SW480 (cell line): Measurements from ENCODE around the gene DENND1A.
"Not testable (repeated sequence)": the region's sequence is repeated elsewhere in the genome, so short reads cannot be mapped to it uniquely, and the experiment has no call there.

Experiments used
- DNase-seq: peaks from one replicate; pipeline ENCODE4 v3.0.0-alpha.2; 2016; ENCODE audit warnings: low spot score

Gene DENND1A

GRCh38 chr9:123815856-123816255 is 114.1 kb downstream of the DENND1A start:
- DNase-seq: not testable (repeated sequence)

GRCh38 chr9:123814496-123814895 is 115.4 kb downstream of the DENND1A start:
- DNase-seq: no peak

GRCh38 chr9:123812984-123813383 is 116.9 kb downstream of the DENND1A start:
- no peak for DNase-seq

DNA sequence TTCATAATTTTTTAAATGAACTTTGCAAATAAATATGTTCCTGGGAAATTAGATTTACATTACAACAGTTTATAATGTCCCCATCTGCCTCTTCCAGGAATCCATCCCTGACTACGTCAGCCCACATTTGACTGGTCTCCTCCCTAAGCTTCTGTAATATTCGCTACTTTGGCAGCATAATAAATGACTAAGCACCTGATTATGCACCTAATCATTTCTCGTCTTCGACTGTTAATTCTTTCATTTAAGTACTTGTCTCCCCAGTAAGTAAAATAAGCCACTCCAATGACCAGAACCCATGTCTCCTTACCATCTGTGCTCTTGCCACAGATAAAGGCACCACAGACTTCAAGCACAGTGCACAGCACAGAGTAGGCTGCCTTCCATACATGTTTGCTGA is 122.7 kb downstream of the DENND1A start:
- DNase-seq: no peak

- no peak for DNase-seq
Measured at GRCh38 chr9:123806829-123807228, 123.1 kb downstream of the DENND1A start.

GRCh38 chr9:123798195-123798594 is 131.7 kb downstream of the DENND1A start:
- DNase-seq: no peak

- no peak for DNase-seq
Measured at GRCh38 chr9:123796618-123797484, 133.1 kb downstream of the DENND1A start.

DNA sequence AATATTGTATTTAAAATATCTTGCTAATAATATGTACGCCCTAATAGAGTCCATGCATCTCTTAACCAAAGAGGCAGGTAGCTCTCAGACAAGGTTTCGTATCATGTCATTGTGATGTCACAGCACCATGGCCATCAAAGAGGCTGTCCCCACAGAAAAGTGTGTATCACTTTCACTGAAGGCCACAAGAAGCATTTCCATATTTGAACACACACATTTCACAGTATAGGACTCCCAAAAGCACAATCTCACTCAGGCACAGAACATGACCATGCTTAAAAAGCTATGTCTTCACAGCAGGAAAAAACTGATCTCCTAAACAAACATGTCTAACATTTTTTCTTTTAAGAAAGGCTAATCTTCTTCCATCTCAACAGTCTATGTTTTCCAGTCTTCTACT is 133.8 kb downstream of the DENND1A start:
- DNase-seq: no peak

GRCh38 chr9:123795336-123795735 is 134.6 kb downstream of the DENND1A start:
- DNase-seq: no peak

DNA sequence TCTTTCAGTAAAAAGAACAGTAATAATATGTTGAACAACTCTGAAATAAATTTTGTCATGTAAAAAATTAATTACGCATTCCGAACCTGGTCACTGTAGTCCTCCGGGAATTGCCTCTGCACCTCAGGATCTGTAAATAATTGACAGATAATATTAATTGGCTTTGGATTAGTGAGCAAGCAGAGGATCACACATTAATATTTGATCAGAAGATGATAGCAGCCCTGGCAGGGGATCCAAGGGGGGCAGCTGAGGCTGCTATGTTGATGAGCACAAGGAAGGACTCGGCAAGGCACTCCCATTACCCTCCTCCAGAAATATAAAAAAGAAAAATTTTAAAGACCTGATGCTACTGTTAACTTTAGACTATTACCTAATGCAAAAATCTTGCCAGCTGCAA is 137.4 kb downstream of the DENND1A start:
- no peak for DNase-seq

DNA sequence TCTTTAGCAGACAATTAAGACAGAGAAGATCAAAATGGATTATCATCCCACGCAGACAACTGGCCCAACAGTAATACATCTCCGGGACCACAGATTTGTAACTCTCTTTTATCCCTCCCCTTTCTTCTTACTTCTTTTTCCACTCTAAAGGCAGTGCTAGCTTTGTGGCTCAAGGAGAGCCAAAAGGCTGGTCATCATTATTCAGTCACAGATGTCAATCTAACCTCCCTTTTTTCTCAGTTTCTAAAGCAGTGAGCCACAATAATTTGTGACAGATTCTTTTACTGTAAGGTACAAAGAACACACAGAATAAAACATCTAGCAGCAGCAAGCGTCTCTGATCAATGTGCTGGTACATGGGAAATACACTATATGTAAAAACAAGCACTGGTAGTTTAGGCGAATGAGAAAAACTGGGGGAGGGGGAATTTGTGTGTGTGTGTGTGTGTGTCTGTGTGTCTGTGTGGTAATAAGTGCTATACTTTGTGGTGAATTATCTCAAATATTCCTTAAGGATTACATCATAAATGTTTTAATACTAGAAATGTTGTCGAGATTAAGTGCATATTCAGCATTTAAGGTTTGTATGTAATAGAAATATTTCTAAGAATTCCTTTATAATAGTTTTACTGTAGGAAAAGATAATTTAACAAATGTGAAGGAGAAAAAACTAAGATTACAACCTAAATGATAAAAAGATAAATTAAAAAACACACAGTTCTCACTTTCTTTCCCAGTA is 140.2 kb downstream of the DENND1A start:
- DNase-seq: no peak

DNA sequence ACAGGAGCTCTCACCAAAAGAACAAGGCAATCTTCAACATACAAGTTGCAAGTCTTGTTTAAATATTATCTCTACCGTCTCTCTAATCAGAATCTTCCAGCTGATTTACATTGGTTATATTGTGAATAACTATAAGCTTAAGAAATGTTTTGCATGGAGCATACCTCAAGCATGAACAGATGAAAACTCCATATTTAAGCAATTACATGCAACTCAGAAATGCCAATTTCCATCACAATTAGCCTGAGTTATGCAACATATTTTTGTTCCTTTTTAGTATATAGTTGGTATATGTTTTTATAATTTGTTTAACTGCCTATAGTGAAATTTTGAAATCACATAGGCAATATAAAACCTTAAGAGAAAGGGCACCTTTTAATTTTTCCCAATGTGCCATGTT is 142.5 kb downstream of the DENND1A start:
- DNase-seq: no peak

GRCh38 chr9:123784518-123784917 is 145.4 kb downstream of the DENND1A start:
- no peak for DNase-seq

DNA sequence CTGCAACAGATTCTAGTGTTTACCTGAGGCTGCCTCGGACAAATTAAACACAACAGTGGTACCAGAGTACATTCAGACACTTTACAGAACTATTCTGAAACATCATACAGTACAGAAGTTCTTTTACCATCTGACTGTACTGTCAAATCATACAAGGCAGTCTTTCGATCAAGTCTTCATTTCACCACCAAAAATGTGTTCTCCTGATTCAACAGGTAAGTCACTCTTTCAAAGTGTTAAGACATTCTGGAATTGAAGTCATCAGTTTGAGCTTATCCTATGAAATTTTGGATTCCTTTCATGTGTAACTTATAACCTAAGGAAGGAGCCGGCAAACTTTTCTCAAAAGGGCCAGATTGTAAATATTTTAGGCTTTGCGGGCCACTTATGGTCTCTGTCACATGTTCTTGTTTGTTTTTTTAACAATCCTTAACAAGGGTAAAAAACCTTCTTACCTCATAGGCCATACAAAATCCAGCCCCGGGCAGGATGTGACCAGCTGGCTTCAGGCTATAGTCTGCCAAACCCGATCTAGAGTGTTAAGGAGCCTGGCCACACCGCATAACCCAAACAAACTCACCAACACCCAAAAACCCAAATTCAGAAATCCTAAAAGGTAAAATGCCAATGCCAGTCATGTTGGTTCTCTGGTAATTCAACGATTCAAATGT is 151.6 kb downstream of the DENND1A start:
- DNase-seq: no peak

GRCh38 chr9:123776708-123777537 is 153.0 kb downstream of the DENND1A start:
- DNase-seq: no peak

GRCh38 chr9:123775289-123776284 is 154.3 kb downstream of the DENND1A start:
- no peak for DNase-seq

DNA sequence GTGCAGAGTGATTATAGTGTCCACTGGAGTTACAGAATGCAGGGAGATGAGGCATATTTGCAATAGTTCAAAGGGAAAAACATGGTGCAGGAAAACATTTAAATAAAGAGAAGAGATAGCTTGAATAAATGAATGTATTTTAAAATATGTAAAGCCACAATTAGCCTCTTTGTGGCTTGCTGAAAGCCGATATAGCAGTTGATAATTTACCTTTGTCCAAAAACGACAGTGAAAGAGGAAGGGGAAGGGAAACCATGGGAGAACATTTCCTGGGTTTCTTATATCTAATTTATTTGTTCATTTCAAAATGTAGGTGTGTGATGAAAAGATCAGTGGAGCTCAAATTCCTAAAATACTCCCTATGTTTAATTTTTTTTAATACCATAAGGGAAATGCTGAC is 156.1 kb downstream of the DENND1A start:
- no peak for DNase-seq

DNA sequence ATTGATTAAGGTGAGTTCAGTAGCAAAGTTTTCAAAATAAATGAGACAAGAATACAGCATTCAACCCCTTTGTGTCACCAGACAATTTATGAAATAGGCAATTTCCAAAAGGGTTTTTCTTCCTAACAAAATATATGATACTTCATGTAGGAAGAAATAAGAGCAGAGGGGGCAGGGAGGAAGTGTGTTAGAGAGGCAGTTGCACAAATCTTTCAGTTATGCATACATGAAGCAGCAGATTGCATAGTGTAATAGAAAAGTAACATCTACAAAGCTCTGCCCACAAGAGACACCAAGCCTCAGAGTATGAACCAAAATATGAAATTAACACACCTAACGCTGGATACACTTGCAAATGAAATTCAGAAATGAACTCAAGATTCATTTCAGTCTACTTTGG is 157.0 kb downstream of the DENND1A start:
- DNase-seq: no peak

DNA sequence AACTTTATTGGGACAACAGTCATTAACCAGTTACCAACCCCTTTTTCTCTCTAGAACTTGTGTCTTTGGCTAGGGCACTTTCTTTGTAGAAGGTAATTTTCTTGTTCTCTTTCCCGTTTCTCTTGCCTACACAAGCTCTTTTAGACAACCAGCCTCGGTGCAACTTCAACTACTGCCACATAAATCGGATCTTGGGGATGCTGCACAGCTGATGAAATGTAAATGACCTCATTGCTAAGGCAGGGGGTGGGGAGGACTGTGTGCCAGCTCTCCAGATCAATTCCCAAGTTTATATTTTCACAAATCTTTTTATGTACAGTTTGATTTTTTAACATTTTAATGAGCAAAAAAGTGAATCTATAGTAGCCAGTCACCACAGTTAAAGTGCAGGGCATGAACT is 157.6 kb downstream of the DENND1A start:
- no peak for DNase-seq

- DNase-seq: no peak
Measured at GRCh38 chr9:123771690-123772089, 158.2 kb downstream of the DENND1A start.

- no peak for DNase-seq
Measured at GRCh38 chr9:123769719-123770118, 160.2 kb downstream of the DENND1A start.
